Ovary (tissue), 3 donors: ENCODE results near the gene ZNF93.

ENCODE experiments used
- CTCF ChIP-seq, 3 donors: fragments of 450-650 bp in 2 of 3; fragments of 200-600 bp in 1 of 3; IDR thresholded peaks; one replicate each; pipeline versions ENCODE4 v1.5.1 to v1.8.0; 2016 to 2022; ENCODE audit warnings: antibody characterized with exemption in 3 of 3, mild to moderate bottlenecking in 1 of 3
- POLR2A ChIP-seq: fragments of 450-650 bp; IDR thresholded peaks from one replicate; pipeline ENCODE4 v1.6.1; 2017; ENCODE audit warnings: antibody characterized with exemption, mild to moderate bottlenecking, moderate library complexity
- donor health status: DM: no; HTN: no; CAD: no.

GRCh38 chr19:19860756-19861390 is 39.9 kb upstream of the ZNF93 start:
- no peak for TF ChIP-seq CTCF (IDR thresholded peaks at IDR 0.05)
- no peak for TF ChIP-seq POLR2A
